DMS79 (cell line): ENCODE results near the gene SLC24A4.
"Not testable (repeated sequence)": the region's sequence is repeated elsewhere in the genome, so short reads cannot be mapped to it uniquely, and the experiment has no call there.

Experiments
- DNase-seq: peaks from one replicate; lab custom pipeline; 2025; lab: John Stamatoyannopoulos, UW

SLC24A4 gene

DNA sequence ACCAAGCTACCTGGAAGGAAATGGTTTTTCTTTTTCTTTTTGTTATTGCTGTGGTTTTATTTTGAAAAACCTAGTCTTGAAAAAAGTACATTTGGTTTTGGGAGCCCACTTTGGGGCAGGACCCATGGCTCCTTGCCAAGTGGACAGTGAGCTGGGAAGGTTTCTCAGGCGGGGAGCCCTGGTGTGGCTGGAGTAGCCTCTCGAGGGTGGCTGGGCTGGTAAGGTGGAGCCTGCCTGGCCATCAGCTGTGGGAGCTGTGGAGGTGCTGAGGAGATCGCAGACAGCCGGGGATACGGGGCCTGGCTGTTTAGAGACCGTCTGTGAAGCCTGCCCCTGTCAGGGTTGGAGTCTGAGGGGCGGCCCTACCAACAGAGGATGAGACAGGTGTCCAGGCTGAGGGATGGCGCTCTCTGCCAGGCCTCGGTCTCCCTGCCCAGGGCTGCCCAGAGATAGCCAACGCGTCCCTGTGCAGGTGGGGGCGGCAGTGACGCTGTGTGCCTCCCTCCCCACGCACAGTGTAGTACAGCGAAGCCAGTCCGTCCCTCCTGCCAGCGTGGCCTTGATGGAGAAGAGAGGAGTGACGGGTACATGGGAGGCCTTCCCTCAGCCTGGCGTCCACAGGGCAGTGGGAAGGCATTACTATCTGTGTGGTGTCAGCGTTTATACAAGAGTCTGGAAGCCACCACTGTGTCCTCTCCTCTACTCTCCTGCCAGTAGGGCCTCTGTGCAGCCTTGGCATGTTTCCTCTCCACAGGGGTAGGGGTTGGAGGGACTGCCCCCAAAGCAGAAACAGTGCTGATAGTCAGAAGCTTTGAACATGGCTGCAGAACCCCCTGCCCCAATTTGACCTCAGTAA lies 196.5 kb downstream of the SLC24A4 start:
- no peak for DNase-seq

- DNase-seq, result no peak
Measured at GRCh38 chr14:92520102-92521057, 197.4 kb downstream of the SLC24A4 start.

DNA sequence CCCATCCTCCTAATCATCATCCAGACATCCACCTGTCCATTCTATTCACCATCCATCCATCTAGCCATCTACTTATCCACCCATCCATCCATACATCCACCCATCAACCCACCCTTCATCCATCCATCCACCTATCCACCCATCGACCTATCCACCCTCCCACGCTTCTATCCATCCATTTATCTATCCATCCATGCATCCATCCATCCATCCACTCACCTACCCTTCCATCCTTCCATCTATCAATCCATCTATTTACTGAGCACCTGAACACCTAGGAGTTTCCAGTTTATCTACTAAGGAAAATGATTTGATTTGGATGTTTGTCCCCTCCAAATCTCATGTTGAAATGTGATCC lies 198.1 kb downstream of the SLC24A4 start:
- DNase-seq, result no peak

DNA sequence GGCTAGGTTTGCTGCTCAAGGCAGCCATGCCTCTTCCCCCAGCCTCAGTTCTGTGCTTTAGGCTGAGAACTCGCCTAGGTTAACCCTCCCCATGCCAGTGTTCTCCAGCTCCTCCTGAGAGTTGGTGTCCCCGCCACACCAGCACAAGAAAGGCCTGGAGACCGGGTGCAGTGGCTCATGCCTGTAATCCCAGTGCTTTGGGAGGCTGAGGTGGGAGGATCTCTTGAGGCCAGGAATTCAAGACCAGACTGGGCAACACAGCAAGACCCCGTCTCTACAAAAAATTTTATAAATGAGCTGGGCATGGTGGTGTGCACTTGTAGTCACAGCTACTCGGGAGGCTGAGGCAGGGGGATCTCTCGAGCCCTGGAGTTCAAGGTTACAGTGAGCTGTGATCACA lies 200.8 kb downstream of the SLC24A4 start:
- DNase-seq, result no peak

- no peak for DNase-seq
Measured at GRCh38 chr14:92524602-92525185, 201.7 kb downstream of the SLC24A4 start.

DNA sequence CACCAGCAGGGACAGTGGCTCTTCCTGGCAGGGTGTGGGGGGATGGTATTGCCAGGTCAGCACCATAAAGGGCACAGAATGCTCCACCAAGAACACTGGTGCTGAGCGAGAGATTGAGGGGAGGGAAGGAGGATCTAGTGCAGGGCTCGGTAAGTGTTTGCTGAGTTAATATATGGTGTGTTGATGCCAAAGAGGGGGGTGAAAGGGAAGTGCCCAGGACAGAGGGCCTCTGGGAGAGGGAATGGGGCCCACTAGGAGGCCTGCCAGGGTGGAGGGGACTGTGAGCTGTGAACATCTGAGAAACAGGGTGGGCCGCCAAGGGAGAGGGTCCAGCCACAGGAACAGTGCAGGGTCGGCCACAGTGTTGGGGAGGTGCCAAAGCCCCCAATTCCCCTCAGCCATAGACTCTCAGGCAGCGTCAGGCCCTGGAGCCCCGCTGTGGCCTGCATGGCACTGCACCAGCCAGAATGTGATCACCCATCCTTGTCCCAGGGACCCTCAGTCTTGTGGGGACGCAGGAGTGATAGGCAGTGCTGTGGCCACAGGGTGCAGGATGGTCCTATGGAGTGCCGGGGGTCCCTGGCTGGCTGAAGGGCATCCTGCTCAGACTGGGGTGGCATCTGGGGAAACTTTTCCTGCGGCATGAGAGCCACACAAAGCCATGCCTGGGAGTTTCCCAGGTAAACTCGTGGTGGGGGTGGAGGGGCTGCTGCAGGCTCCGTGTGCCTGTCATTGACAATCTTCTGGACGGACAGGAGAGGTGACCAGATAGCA lies 202.5 kb downstream of the SLC24A4 start:
- DNase-seq, result no peak

DNA sequence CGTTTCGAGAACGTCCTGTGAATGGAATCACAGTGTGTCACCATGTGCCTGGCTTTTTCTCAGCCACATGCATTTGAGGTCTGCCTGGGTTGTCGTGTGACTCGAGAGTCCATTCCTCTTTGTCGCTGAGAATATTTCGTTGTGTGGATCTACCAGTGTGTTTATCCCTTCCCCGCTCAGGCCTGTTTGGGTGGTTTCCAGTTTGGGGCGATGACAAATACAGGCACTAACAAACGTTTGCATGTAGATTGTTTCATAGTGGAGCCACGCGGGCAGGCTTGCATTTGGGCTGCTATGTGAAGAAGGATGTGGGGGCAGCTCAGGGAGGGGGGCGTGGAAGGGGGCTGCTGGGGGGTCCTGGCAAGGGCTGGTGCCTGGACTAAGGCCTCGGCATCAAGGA lies 204.8 kb downstream of the SLC24A4 start:
- DNase-seq, result no peak

DNA sequence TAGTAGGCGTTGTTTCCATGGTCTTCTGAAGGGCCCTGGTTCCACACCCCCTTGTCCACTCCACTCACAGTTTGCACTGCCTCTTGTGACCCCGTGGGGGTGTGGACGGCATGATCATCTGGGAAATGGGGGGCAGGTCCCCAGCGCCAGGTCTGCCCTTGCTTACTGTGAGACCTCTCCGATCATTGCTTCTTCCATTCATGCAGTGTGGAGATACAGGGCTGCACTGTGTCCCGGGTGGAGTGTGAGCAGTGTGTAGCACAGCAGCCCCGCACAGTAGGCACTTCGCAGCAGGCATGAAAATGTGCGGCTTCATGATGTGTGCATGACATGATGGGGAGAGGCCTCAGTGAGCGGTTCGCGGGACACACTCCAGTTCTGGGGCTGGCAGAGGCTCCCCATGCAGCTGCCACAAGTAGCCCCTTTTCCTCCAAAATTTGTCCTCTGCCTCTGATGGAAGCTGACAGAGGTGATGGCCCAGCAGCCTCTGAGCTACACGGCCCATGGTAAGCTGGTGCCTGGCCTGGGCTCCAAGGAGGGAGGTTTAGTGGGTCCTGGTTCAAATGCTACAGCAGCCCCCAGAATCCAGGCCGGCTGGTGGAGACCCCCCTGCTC lies 205.6 kb downstream of the SLC24A4 start:
- no peak for DNase-seq

DNA sequence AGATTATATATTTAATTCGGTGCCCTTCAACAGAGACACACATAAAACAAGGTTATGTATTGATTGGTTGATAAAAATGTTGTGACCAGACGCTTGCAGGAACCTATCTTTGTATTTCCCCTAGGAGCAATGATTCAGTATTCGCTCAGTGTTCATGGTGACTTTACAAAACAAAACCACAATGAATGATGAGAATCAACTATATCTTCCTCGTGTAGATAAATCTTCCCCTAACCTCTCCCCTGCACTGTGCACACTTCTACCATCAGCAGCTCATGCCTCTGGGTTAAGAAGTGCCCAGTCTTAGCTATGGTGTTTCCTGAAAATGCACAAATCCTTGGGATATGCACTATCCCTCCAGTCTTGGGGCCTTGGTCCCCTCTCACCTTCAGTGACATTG lies 206.9 kb downstream of the SLC24A4 start:
- no peak for DNase-seq

DNA sequence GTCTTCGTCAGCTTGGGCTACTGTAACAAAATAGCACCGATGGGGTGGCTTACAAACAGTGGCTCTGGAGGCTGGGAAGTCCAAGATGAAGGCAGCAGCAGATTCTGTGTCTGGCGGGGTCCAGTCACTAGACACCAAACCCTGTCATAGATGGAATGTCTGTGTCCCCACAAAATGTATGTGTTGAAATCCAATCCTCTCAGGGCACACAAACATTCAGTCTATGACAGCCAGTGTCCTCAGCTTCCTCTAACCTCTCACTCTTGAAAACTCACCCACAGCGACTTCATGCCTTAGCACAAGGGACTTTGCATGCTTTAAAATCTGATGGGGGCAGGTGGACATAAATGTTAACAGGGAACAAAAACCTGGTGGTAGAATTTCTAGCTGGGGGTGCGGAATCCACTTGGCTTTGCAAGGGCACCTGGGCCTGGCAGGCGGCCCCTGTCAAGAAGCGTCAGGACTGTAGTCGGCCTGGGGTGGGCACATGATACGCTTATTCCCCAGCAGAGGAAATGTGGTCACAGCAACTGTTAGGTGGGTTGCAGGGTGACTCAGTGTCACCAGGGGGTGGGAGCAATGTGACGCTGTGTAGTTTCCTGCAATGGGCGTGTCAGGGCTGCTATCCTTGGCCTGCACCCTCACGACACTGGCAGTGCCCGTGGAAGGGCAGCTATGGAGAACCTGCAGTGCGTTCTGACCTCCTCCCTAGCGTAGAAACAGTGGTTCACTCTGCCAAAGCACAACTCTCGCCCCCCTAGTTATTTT lies 208.3 kb downstream of the SLC24A4 start:
- DNase-seq, result no peak

GRCh38 chr14:92532490-92533163 lies 209.7 kb downstream of the SLC24A4 start:
- DNase-seq, result no peak

DNA sequence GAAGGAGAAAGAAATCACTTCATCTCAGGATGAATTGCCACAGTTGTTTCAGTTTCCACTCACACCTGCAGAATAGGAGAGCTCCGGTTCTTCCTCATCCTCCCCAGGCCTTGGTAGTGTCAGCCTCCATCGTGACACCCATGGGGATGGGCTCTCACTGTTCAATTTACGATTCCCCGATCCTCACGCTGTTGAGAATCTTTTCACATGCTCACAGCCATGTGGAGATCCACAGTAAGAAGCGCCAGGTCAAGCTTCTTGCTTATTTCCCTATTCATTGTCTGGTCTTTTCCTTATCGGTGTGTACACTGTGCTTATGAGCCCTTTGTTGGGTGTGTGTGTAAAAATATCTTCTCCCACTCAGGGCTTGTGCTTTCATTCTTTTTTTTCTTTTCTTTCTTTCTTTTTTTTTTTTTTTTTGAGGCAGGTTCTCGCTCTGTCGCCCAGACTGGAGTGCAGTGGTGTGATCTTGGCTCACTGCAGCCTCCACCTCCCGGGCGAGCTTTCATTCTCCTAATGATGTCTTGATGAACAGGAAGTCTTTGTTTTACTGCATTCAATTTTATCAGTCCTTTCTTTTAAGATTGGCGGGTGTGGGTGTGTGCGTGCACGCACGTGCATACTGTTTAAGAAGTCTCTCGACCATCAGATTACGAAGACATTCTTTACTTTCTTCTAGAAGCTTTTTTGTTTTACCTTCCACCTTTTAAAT lies 212.1 kb downstream of the SLC24A4 start:
- DNase-seq, result no peak

- not testable (repeated sequence) for DNase-seq
Measured at GRCh38 chr14:92536231-92536630, 213.3 kb downstream of the SLC24A4 start.

- no peak for DNase-seq
Measured at GRCh38 chr14:92538412-92538985, 215.5 kb downstream of the SLC24A4 start.

DNA sequence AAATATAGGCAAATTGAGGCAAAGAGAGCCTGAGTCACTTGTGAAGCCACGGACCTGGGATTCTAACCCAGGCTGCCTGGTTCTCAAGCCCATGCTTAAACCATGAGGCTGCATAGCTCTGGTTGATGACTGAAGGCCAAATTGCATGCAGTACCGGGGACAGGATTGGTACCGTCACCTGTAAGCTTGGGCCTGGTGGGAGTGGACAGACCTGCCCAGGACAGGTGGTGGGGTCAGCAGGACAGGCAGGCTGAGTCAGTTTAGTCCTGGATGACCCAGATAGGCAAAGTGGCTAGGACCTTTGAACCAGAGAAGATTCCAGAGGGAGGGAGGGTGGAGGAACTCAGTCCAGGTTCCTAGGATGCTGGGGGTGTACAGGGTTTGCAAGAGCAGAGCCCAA lies 216.5 kb downstream of the SLC24A4 start:
- DNase-seq, result no peak

GRCh38 chr14:92539875-92540274 lies 216.9 kb downstream of the SLC24A4 start:
- no peak for DNase-seq

DNA sequence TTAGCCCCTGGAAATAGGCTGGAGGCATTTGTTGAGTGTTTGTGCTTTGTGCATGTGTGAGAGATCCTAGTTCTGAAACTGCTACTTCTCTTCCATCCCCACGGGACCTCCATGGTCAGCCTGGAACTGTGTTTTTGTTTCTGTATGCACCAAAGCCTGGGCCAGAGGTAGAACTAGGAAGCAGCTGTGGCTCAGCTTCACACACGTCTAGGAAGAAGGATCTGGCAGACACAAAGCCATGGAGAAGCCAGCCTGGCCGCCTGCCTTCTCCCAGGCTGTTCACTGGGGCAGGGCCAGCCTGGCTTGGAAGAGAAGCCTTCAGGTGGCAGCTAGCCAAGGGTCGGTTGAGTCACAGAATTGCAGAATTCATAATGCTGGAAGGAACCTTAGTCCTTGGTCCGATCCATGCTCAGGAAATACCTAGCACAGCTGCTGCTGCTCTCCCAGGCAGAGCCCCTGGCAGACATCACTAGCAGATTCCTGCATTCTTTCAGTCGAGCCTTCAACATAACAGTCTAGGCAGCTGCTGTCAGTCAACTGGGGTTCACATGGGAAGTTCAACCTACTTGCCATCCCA lies 217.6 kb downstream of the SLC24A4 start:
- no peak for DNase-seq

DNA sequence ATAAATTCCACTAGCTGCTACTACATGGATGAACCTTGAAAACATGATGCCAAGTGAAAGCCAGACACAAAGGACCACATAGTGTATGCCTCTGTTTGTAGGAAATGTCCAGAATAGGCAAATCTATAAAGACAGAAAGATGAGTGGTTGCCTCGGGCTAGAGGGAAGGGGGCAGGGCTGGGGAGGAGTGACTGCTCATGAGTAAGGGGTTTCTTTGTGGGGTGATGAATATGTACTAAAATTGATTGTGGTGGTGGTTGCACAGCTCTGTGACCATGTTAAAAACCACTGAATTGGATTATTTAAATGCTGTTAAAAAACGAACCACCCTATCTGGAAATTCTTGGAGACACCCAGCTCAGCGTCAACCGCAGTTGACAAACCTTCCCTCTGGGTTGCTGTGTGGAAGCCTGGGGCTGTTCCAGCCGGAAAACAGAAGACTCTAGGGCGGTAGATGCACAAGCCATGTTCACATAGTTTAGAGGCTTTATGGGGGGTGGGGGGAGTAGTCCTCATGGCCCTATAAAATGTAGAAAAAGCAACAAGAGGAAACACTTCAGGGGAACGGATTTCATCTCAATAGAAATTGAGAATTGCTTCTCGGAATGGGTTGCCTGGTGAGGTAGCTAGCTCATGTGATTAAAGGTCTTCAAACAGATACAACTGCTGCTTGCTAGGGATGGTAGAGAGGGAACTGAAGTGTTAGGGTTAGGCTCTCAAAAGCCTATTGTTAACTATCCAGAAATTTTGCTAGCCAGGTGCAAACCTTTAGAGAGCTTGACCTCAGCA lies 220.0 kb downstream of the SLC24A4 start:
- DNase-seq, result no peak
